ENCODE results near the gene GRK5.

DNA sequence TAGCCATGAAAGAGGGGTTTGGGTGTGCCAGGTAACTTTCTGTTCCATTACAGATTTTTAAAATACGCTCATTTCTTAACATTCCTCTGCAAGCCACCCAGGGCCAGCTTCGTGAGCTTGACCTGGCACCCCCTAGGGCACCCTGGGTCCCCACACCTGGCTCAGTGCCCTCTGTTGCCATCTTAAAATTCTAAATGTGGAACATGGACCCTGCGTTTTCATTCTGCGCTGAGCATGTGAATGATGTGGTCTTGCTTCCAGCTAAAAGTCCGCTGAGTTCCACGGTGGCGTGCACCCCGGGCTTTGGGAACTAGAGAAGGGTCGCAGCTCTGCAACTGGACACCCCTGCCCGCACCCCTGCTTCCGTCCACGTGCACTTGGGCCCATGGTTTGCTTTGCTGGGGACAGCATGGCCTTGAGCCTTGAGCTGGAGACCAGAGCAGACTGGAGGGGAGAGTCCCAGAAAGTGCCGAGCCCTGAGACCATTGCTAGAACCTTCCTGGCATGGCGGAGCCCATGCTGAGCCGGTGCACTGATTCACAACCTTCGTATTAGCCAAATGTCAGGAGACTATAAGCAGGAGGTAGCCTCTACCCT, 244.0 kb downstream of the GRK5 start:
- TF ChIP-seq, protein P1, sequence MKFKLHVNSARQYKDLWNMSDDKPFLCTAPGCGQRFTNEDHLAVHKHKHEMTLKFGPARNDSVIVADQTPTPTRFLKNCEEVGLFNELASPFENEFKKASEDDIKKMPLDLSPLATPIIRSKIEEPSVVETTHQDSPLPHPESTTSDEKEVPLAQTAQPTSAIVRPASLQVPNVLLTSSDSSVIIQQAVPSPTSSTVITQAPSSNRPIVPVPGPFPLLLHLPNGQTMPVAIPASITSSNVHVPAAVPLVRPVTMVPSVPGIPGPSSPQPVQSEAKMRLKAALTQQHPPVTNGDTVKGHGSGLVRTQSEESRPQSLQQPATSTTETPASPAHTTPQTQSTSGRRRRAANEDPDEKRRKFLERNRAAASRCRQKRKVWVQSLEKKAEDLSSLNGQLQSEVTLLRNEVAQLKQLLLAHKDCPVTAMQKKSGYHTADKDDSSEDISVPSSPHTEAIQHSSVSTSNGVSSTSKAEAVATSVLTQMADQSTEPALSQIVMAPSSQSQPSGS (CRISPR knock-in tag; IDR thresholded peaks at IDR 0.05; ENCODE audit: borderline replicate concordance, low read depth): no peak
- TF ChIP-seq IRF2 (CRISPR knock-in tag; IDR thresholded peaks at IDR 0.05; ENCODE audit: borderline replicate concordance, low read depth): no peak
